Adrenal gland (tissue), 5 donors: ENCODE data around the gene ZNF148.

Experiments used
- CTCF ChIP-seq, 6 experiments: fragments of 450-650 bp in 4 of 6; fragments of 200-600 bp in 2 of 6; sonication (generic) in 1 of 6; IDR thresholded peaks; 1 replicate in 5 of 6; 2 replicates in 1 of 6; pipeline versions ENCODE4 v1.5.1 to v1.8.0; 2016 to 2021; ENCODE audit warnings: antibody characterized with exemption in 6 of 6, mild to moderate bottlenecking in 2 of 6, moderate library complexity in 1 of 6
- POLR2A ChIP-seq, 2 donors: fragments of 450-650 bp; IDR thresholded peaks; one replicate each; pipeline ENCODE4 v1.6.1; 2017; ENCODE audit warnings: antibody characterized with exemption in 2 of 2, mild to moderate bottlenecking in 2 of 2, moderate library complexity in 1 of 2
- donor health status: DM: no; HTN: no; CAD: no.

- TF ChIP-seq CTCF (IDR thresholded peaks at IDR 0.05) (no peak), POLR2A (IDR thresholded peaks at IDR 0.05) (no peak)
These were observed 97.0 kb downstream of the ZNF148 start for GRCh38 chr3:125278155-125278554.
